C4-2B (cell line): ENCODE data around the gene SLF1.

Experiments used
- H3K27ac ChIP-seq: fragments of 450-650 bp; 2 replicates; pipeline ENCODE4 v1.5.1; 2017
- CTCF ChIP-seq: fragments of 450-650 bp; conservative IDR thresholded peaks from 2 replicates; pipeline ENCODE4 v1.5.1; 2017; ENCODE audit warnings: mild to moderate bottlenecking
- ZFX ChIP-seq: fragments of 450-650 bp; IDR thresholded peaks from 2 replicates; pipeline ENCODE4 v1.6.1; 2017

SLF1 gene

GRCh38 chr5:94682814-94683520 lies 64.5 kb downstream of the SLF1 start:
- TF ChIP-seq ZFX = no peak
- no peak for TF ChIP-seq CTCF
- no peak overlapping the region for H3K27ac ChIP-seq

GRCh38 chr5:94689908-94690307 lies 71.4 kb downstream of the SLF1 start:
- TF ChIP-seq ZFX (no peak), CTCF (no peak)

GRCh38 chr5:94690778-94691177 lies 72.3 kb downstream of the SLF1 start:
- H3K27ac ChIP-seq = no peak overlapping the region
- TF ChIP-seq CTCF = no peak

More at GRCh38 chr5:94689908-94690307, 71.4 kb downstream of the SLF1 start:
- no peak overlapping the region for H3K27ac ChIP-seq

- no peak overlapping the region for H3K27ac ChIP-seq
- TF ChIP-seq CTCF (no peak), ZFX (no peak)
Observed at GRCh38 chr5:94691291-94691690, 72.8 kb downstream of the SLF1 start.

GRCh38 chr5:94691949-94692348 lies 73.5 kb downstream of the SLF1 start:
- TF ChIP-seq ZFX = no peak
- TF ChIP-seq CTCF = no peak
- no peak overlapping the region for H3K27ac ChIP-seq

GRCh38 chr5:94692581-94692980 lies 74.1 kb downstream of the SLF1 start:
- TF ChIP-seq ZFX (no peak), CTCF (no peak)
- no peak overlapping the region for H3K27ac ChIP-seq

- H3K27ac ChIP-seq = no peak overlapping the region
- TF ChIP-seq ZFX (no peak), CTCF (peak; percentile 59)
Observed at GRCh38 chr5:94693043-94693822, 74.8 kb downstream of the SLF1 start.
